UCSD-AML1 (cell line): ENCODE measurements around the gene ITGA5.

Experiments used
- DNase-seq: peaks from one replicate; lab custom pipeline; 2025; ENCODE audit not compliant: unreplicated experiment; lab: John Stamatoyannopoulos, UW

The ITGA5 gene

DNA sequence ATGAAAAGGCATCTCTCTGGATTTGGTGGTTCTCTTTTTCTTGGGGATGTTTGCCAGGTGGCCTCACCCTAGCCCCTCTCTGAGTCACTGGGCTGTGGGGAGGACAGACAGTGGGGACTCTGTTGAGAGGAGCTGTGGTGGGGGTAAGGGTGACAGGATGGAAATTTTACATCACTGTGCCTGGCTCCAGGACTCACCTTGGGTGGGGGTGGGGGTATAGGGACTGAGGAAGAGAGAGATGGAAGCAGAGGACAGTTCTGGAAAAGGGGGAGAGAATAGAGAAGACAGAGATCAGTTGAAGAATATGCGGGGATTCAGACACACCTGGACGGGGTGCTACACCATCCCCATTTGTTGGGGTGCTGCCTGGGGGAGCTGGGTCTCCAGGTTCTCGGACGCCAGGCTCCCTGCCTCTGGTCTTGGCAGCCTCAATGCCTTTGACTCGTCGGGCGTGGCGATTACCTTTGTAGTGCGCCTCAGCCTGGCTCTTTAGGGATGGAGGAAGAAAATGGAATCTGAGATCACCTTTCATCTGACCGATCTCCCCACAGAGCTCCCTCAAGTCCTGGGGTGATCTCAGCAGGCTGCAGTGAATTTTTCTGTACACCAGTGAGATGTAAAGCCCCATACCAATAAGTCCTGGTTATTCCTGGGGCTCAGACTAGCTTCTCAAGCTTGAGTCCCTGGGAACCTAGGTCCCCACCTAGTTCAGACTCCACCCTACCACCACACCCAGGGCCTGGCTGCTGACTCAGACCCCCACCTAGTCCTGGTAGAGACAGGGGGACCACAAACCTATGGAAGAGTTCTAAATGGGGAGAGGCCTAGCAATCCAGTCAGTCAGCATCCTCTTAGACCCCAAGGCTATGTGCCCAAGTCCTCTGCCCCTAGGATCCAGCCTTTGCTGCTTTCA is 45.2 kb downstream of the ITGA5 start:
- DNase-seq: no peak

DNA sequence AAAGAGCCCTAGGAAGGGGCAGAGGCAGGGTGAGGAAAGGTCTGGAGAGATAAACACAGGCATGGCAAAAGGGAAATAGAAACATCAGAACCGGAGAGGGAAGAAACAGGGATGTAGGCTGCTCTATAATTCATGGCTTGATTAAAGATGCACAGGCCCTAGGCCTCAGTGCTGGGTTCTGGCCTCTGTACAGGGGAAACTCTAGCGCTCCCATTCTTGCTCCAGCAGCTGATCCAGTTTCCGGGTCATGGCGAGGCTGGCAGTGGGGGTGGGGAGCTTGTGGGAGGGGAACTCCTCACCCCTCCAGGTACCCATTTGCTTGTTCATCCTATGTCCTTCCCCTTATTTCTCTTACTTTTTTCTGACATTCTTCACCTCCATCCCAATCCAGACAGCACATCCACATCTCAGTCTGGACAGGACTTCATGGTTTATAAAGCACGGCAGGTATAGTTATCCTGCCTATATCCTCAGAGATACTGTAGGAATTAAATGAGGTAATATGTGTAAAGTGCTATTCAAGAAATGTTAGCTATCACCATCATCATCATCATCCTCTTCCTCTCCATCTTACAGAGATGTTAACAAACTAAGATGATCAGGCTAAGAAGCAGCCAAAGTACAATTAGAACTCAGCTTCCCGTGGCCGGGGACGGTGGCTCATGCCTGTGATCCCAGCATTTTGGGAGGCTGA is 46.8 kb downstream of the ITGA5 start:
- DNase-seq: no peak

DNA sequence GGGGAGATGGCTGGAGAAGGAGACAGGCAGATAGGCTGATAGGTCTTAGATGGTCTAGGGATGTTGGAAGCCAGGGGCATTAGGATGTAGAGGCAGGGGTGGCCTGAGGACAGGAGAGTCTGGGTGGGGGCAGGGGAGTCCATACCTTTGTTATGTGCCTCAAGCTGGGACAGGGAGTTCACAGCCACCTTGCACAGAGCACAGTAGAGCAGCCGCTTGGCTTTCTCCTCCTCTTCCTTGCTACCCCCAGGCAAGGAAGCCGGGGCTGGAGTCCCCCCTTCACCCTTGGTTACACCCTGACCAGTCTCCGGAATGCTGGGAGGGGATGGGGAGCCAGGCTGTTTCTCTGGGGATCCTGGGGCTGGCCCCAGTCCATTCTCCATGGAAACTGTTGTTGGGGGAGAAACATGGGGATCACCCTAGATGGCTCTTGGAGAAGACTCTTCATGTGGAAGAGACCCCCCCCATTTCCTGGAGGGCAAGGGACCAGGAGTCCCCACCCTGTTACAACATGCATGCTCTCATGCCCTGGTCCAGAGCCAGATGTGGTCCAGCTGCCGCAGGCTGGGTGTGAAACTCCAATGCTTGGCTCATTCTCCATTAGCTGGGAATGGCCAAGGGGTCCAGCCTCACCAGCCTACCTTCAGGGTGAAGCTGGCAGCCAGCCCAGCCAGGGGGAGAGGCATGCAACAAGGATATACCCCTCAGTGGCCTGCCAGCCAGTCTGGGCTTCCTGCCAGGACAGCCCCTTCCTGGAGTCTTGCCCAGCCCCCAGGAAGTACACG is 47.5 kb downstream of the ITGA5 start:
- DNase-seq: peak; percentile 65

DNA sequence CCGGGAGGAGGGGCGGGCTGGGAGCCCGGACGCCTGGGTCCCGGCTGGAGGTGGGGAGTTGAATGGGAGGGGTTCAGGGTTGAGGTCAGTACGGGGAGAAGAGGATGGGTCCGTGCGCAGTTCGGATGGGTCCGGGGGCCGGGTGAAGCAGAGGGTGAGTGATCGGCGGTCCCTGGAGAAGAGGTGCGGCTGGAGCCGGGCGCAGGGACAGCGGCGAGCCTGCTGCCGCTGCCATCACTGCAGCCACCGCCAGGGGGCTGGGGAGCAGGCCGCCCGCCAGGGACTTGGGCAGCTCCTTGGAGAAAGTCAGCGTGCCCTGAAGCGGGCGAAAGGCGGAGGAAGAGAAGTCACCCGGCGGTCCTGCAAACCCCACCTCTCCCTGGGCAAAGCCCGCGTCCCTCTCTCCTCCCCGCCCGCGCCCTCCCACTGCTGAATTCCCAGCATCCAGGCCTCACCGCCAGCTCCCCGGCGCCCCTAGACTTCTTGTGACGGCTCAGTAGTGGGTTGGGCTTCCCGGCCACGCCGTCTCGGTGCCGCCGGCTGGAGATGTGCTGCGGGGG is 48.8 kb downstream of the ITGA5 start:
- no peak for DNase-seq

DNA sequence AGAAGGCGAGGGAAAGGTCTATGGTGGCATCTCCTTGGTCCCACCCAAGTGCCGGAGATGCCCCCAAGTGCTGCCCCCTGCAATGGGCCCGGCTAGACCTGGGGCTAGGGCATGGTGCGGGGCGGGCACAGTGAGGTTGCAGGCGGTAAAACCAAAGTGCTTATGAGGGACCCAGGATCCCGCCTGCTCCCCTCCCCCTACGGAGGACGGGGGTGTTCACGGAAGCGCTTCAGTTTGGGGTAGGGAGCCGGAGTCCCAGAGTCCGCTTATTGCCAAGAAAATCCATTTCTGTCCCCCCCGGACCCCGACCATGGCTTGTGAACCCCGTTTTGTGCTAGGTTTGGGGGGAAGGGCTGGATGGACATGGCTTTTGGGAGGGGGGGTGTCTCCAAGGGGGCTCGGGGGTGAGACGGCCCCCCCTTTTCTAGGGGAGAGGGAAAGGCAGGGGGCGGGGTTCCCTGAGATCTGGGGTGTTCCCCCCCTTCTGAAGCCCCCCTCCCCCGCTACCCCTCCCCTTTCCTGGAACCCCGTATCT is 49.4 kb downstream of the ITGA5 start:
- DNase-seq: no peak

DNA sequence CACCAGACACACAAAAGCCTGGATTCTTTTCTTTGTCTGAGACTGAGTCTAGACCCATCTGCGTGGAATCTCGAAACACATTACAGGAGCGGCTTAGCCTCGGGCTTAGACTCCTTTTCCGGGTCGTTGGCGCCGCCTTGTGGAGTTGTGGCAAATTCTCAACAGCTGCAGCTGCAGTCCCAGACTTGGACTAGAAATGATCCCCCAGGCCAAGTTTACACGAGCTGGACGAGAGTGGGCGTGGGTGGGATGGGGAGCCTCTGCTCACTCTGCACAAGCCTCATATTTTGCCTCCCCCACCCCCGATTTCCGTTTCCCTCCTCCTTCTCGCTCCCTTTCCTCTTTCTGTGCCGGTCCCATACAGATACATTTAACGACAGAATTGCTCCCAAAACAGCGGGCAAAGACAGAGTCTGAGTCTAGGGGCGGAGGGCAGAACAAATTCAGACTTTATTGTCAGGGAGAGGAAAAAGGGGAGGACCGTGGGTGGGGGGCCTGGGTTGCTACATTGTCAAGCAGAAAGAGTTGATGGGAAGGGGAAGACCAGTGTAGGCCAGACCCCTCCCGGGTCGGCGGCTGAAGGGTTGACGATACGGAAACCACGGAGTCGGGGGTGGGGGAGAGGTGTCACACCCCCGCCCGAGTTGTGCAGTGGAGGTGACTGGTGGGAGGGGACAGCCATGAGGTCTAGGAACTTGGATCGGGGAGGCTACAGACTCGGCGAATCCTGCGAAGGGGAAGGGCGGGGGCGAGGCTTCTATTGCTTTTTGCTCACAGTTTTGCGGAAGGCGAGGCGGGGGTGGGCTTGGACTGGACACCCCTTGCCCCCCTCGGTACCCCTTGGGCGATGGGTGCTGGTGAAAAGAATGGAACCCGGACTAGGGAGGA is 50.1 kb downstream of the ITGA5 start:
- peak; percentile 90 for DNase-seq

DNA sequence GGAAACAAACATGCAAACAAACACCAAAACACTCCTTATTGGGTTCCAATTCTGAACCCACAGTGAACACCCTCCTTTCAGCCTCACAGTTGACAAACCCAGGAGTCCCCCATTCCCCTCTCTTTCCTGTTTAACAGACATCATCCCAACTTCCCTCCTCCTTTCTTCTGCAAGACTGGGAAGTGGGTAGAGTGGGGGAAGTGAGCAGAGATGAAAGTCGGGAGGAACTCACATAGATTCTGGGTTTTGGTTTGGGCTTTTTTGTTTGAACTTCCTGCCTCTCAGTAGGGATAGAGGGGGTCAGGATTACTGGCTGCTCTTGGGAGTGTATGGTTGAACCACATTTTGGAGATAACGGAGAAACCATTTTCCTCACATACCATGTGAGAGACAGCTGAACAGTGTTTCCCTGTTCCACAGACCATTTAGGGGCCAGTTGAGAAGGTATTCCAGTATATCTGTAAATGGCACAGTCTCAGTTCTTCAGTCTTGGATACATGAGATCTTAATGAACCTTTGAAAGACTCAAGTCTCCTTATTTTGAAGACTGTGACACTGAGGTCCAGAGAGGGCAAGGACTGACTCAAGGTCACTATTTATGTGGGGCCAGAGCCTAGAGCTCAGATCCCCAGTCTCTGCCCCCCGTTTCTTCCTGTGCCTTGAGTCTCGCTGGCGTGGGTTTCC is 50.9 kb downstream of the ITGA5 start:
- DNase-seq: no peak

DNA sequence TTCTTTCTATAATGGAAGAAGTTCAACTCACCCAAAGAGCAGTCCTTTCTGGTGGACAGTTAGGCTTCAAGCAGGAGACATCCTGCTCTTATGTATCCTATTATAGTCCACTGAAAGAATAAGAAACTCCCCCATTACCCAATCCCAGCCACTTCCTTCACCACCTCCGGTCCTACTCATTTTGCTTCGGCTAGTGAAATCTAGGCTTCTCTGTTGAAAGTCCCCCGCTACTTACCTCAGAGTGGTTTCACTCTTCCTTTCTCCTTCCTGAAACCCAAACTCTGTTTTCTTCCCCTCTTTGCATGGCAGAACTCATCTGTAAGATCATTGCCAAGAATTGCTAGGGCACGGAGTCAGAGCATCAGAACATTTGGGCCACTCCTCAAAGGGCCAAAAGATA is 54.7 kb downstream of the ITGA5 start, which contains the start of gene GPR84:
Gene GPR84, minus strand, starts transcription at position 74 of the 400 bp plus-strand sequence. CDS start 635 bp downstream, outside the sequence.
- no peak for DNase-seq

DNA sequence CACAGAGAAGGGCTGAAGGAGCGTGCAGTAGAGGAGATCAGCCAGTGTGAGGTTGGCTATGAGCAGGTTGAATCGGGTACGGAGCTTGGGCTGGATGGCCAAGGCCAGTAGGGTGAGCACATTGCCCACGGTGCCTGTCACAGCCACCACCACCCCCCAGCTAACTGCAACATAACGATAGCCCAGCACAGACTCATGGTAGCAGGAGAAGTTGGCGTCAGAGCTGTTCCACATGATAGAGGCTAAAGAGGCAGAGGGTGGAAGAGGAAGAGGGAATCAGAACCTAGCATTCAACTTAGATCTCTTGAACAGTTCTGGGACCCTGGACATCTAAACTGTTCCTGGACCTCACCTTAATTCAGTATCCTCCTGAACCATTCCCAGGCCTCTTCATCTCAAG is 55.4 kb downstream of the ITGA5 start:
- no peak for DNase-seq

DNA sequence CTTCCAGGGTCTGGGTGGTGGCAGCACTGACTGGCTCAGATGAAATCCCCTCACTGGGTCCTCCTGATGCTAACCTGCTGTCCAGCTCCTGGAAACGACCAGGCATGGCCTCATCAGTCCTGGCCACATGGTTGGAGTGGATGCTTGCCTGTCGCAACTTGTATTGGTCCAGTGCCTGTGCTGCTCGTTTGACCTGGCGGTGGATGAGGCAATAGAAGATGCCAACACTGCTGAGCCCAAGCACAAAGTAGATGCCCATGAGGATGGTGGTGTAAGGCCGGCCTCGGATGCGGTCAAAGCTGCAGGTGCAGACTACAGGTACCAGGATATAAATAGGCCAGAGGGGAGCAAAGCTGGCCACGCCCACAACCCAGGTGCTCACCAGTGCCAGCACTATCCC is 56.0 kb downstream of the ITGA5 start:
- no peak for DNase-seq

DNA sequence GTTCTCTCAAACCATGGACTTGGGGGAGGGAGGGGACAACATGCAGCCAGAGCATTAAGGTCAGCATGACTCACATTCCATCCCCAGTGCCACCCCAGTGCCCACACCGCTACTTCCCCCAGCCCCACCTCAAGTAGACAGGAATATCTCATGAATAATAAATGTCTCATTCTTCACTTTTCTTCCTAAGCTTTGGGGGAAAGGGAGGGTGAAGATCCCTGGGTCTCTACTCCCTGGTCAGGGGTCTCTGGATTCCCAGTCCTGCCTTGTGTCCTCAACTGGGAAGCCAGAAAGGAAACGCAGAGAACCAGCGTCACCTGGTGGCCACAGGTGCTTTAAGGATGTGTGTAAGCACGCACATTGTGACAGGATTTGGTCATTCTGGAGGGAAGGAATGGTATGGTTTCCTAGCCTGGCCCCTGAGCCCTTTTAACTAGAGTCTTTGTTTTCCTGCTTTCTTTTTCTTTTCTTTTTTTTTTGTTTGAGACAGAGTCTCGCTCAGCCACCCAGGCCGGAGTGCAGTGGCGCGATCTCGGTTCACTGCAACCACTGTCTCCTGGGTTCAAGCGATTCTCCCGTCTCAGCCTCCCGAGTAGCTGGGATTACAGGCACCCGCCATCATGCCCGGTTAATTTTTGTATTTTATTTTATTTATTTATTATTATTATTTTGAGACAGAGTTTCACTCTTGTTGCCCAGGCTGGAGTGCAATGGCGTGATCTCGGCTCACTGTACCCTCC is 58.2 kb downstream of the ITGA5 start:
- DNase-seq: peak; percentile 63

DNA sequence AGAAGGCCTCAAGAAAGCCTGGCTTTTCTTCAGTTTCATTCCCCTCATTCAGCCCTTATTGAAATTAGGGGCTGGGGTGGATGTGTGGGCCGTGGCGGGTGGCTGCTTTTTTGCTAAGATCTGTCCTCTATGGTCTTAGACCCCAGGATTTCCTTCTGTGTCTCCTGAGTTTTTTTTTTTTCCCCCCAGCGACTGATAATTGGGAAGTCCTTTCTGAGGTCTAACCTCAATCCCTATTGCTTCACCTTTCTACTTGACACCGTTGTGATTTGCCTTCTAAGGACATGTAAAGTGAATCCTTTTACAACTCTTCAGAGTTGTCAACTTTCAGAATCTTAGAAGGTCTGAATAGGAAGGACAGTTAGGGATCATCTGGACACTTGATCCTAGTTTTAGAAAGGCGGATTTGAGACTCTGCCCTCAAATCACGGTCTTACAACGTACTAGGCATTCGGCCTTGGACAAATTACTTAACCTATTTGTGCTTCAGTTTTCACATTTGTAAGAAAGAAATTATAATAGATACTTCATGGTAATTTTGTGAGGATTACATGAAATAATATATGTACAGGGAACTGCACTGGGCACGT is 59.2 kb downstream of the ITGA5 start:
- no peak for DNase-seq

DNA sequence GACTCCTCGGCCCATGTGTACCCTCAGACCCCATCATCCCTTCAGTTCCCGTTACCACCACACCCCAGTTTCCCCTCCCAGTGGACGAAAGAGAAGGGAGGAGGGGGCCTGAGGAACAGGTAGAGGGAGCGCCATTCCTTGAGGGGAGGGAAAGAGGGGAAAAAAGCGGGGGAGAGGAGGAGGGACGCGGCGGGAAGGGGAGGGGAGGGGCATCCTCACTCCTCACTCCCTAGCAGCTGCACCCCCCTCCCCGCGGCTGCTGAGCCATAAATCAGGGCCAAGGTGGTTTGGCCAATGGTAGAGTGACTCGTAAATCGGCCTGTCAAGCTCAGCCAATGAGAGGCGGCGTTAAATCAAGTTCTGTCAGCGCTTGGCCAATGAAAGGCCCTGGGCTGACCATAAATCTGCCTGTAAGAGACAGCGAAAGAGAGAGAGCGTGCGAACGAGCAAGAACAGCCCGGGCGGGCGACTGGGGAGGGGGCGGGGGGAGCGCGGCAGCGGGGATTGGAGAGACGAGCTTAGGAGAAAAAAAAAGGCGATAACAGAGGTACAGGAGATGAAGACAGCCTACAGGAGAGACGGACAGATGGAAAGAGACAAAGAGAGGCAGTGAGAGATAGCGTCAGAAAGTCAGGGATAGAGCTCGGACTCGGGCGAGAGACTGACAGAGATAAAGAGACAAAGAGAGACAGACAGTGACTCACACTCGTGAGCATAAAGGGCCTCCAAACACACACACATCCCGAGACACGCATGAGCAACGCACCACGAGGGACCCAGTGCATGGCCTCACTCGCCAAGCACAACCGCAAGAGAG is 59.9 kb downstream of the ITGA5 start:
- peak; percentile 85 for DNase-seq

DNA sequence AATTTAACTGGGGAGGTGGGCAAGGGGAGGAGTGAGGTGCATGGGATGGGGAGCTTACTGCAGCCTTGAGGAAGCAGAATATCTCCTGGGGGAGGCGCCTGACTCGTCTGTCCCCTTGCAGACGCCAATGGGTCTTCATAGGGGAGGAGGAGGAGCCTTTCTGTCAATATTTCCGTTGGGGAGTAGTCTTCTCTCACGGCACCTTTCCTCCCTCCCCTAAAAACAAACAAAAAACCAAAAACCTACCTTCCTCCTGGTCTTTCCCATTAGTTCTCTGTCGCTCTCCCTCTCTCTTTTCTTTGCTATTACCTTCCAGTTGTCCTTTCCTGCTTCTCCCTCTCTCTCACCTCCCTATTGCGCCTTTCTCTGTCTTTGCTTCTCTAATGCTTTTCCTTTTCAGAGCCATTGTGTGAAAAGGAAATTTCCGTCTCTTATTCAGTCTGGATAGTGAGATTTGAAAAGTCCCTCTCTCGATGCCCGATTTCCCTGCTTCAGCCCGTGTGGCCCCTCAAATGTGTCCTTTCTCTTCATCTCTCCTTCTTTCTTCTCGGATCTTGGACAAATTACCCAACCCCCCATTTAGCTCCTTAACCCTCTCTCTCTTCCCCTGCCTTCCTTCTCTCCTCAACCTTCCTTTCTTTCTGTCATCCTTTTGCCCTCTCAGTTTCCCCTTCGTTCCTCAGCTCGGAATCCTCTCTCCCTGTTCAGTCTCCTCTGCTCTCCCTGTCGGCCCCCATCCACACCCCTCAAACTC is 60.7 kb downstream of the ITGA5 start:
- DNase-seq: no peak

DNA sequence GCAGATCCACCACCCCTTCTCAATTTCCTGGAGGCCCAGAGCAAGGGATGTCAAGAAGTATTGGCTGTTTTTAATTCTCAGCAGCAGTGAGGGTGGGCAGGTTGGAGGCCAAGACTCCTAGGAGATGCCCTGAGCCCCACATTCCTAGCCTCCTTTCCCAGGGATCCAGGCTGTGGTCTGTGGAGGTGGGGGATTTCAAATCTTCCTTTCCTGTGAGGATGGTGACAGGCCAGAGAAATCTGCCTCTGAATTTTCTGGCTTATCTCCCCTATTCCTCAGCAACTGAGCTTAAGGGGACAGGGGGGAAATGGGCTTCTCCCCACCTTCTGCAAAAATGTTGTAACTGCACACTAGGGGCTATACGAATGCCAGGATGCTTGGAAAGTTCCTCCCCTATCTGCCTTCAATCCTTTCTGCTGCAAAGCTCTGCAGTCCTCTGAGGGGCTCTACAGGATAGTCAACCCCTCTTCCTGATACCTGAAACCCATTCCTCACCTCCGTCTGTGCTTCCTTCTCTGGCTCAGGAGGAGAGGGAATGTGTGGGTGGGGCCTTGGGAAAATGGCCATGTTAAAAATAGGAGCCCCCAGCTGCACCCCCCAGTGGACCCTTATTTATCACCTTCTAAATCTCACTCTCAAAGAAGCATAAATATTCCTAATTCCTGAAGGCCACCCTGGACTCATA is 61.4 kb downstream of the ITGA5 start:
- DNase-seq: no peak

DNA sequence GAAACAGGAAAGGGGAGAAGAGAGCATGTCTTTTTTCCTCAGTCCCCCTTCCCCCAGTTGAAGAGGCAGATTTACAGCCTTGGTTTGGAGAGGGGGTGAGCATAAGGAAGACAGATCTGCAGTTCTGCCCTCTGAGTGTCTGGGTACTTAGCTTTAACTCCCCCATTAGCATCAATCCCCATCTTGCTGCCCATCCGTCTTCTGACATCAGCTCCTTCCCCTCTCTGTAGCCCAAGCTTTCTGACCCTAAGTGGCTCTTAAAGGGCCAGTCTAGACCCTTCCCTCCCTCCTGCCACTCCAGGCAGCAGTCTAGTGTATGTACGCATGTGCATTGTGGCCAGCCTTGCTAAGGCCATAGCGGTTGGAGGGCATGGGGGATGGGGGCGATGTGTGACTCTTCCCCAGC is 62.1 kb downstream of the ITGA5 start:
- DNase-seq: no peak
